NB4 (cell line): ENCODE results near the gene EFNA2.

Experiments
- DNase-seq: peaks from one replicate; pipeline ENCODE4 v3.0.0; 2010; ENCODE audit warnings: low read depth
- H3K4me3 ChIP-seq: one replicate; pipeline ENCODE4 v1.5.1; 2011; ENCODE audit warnings: mild to moderate bottlenecking, low read depth, low read length, moderate library complexity
- CTCF ChIP-seq: IDR thresholded peaks from one replicate; pipeline ENCODE4 v1.5.1; 2012; ENCODE audit warnings: low read depth, low read length
- MAX ChIP-seq: IDR thresholded peaks from 2 replicates; pipeline ENCODE4 v1.6.1; 2011; ENCODE audit warnings: low read depth, low read length
- MYC ChIP-seq: IDR thresholded peaks from 2 replicates; pipeline ENCODE4 v1.6.1; 2011; ENCODE audit warnings: low read depth, low read length
- POLR2A ChIP-seq: IDR thresholded peaks from 2 replicates; pipeline ENCODE4 v1.6.1; 2011; ENCODE audit warnings: mild to moderate bottlenecking; ENCODE audit not compliant: insufficient read length; ENCODE audit errors: extremely low read depth

The EFNA2 gene

GRCh38 chr19:1285737-1286360 is at the start of gene EFNA2:
TSS of gene EFNA2 (plus strand) at chr19:1285873. CDS start at chr19:1286169, 296 bp downstream.
- DNase-seq: no peak
- H3K4me3 ChIP-seq: no peak within 1 kb of the TSS
- TF ChIP-seq MYC: no peak
- no peak for TF ChIP-seq CTCF
- no peak for TF ChIP-seq POLR2A
- no peak for TF ChIP-seq MAX

GRCh38 chr19:1236576-1236975 is 49.1 kb upstream of the EFNA2 start:
- no peak for DNase-seq
- H3K4me3 ChIP-seq: no peak overlapping the region
- TF ChIP-seq POLR2A: no peak
- TF ChIP-seq MAX: no peak
- no peak for TF ChIP-seq MYC
- TF ChIP-seq CTCF: no peak

- no peak for DNase-seq
- TF ChIP-seq MYC (no peak), CTCF (no peak), MAX (no peak), POLR2A (no peak)
Observed at GRCh38 chr19:1237027-1237659, 48.5 kb upstream of the EFNA2 start.

GRCh38 chr19:1237754-1238368 is 47.8 kb upstream of the EFNA2 start, which contains the start of gene CBARP:
TSS of gene CBARP (minus strand) at chr19:1238005. CDS start at chr19:1236100, 1,905 bp downstream.
- no peak within 1 kb of the TSS for H3K4me3 ChIP-seq

More at GRCh38 chr19:1237027-1237659, 48.5 kb upstream of the EFNA2 start:
- no peak overlapping the region for H3K4me3 ChIP-seq

DNA sequence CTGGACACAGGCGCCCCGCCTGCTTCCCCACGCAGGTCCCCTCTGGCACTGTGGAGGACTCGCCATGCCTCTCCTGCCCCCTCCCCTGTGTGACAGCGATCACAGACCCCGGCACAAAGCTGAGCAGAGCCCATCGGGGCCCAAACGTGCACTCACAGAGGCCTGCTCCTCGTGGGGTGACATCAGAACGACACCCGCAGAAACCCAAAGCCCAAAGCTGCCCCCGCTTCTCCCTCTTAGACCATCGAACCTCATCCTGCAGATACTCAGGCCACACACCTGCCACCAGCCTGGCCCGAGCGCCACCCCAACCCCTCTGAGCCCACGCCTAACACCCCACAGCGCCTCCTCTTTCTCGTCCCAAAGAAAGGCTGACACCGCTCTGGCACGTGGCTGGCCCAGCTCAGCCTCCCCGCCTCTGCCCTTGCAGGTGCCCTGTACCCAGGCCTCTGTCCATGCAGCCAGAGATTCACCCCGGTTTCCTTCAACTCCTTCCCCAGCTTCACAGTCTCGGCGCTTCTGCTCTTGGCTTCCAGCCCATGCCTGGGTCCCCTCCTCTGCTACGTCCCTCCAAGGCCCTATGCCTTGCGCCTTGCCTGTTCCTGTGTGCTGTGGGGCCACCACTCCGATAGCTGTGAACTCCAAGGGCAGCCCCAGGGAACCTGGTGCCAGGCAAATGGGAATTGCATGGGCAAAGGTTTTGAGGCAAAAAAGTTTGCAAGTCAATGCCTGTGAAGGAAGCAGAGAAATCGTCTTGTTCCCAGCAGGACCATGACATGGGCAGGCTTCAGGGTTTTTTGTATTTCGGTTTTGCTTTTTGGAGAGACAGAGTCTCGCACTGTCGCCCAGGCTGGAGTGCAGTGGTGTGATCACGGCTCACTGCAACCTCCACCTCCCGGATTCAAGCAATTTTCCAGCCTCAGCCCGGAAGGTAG is 47.0 kb upstream of the EFNA2 start:
- TF ChIP-seq MAX: no peak
- no peak for TF ChIP-seq MYC
- no peak for TF ChIP-seq POLR2A
- TF ChIP-seq CTCF: no peak
- H3K4me3 ChIP-seq: no peak overlapping the region
- DNase-seq: no peak

More at GRCh38 chr19:1237754-1238368, 47.8 kb upstream of the EFNA2 start, which contains the start of gene CBARP:
- DNase-seq: no peak
- TF ChIP-seq MAX: no peak
- TF ChIP-seq MYC: no peak
